ENCODE results near the gene ARRDC5. TPM values are rescaled to one million over a fixed set of nuclear protein-coding genes. Genes with fewer than 3 reads are reported as not detected.
"Not testable (repeated sequence)": the region's sequence is repeated elsewhere in the genome, so short reads cannot be mapped to it uniquely, and the experiment has no call there.

Gene ARRDC5
- total RNA-seq, 1 experiment from 2014 or later: not detected

DNA sequence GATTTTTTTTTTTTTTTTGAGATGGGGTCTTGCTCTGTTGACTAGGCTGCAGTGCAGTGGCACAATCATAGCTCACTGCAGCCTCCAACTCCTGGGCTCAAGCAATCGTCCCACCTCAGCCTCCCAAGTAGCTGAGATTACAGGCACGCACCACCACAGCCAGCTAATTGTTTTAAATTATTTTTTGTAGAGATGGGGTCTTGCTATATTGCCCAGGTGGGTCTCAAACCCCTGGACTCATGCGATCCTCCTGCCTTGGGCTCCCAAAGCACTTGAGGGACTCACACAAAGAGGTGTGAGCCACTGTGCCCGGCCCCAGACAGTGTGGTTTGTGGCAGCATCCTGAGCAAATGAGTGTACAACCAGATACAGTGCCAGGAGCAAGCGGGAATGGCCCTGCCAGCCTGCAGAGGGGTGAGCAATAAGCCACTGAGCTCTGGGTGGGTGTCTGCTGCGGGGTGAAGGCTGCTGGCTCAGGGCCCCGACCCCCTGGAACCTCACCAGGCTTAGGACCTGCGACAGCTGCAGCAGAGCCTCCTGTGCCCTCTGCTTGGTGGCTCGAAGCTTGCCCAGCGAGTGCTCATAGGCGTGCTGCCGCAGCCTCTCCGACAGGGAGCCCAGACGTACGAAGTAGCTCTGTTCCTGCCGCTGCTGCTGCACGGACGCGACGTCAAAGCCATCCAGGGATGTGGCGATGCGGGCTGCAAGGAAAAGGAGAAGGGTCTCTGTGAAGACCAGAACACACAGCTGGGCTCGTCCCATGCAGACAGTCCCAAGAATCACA lies 55.3 kb downstream of the ARRDC5 start:
- no TSS peak for BruUV-seq (replicated peaks)
- Histone ChIP-seq H3K79me2 (ENCODE audit: low read depth) (no peaks in the 10 kb centered on the region), H3K4me2 (no peak overlapping the region), H3K9me2 (ENCODE audit: insufficient read depth) (no peaks in the 10 kb centered on the region), H3K4me3 (no peak overlapping the region), H3K27me3 (ENCODE audit: insufficient read depth, low read depth) (no peaks in the 10 kb centered on the region), H3K9me3 (ENCODE audit: insufficient read depth, low read depth) (no peaks in the 10 kb centered on the region), H2AFZ (no peak overlapping the region), H3K4me1 (replicated peaks; ENCODE audit: insufficient read depth) (no peaks in the 10 kb centered on the region), H3K27ac (no peak overlapping the region), H3K36me3 (ENCODE audit: low read depth) (no peaks in the 10 kb centered on the region), H3F3A (ENCODE audit: insufficient read depth, low read depth) (no peaks in the 10 kb centered on the region), H4K20me1 (ENCODE audit: insufficient read depth) (no peaks in the 10 kb centered on the region)
- ChIA-PET CTCF (no interaction called here), POLR2A (ENCODE audit: unreplicated experiment) (no interaction called here)
- no peak for DNase-seq
- intact Hi-C loops (cut with micrococcal nuclease; ENCODE audit: unreplicated experiment): no loop called here
- no peak for TF ChIP-seq EZH2 (IDR thresholded peaks at IDR 0.05; ENCODE audit: low read depth)
- TF ChIP-seq, protein P1, sequence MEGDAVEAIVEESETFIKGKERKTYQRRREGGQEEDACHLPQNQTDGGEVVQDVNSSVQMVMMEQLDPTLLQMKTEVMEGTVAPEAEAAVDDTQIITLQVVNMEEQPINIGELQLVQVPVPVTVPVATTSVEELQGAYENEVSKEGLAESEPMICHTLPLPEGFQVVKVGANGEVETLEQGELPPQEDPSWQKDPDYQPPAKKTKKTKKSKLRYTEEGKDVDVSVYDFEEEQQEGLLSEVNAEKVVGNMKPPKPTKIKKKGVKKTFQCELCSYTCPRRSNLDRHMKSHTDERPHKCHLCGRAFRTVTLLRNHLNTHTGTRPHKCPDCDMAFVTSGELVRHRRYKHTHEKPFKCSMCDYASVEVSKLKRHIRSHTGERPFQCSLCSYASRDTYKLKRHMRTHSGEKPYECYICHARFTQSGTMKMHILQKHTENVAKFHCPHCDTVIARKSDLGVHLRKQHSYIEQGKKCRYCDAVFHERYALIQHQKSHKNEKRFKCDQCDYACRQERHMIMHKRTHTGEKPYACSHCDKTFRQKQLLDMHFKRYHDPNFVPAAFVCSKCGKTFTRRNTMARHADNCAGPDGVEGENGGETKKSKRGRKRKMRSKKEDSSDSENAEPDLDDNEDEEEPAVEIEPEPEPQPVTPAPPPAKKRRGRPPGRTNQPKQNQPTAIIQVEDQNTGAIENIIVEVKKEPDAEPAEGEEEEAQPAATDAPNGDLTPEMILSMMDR (conservative IDR thresholded peaks at IDR 0.05): no peak

DNA sequence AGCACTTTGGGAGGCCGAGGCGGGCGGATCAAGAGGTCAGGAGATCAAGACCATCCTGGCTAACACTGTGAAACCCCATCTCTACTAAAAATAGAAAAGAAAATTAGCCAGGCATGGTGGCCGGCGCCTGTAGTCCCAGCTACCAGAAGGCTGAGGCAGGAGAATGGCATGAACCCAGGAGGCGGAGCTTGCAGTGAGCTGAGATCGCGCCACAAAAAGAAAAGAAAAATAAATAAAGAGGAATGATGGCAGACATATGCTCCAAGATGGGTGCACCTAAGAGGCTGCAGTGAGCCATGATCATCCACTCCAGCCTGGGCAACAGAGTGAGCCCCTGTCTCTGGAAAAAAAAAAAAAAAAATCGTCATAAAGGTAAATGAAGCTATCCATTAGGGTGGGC lies 56.7 kb downstream of the ARRDC5 start:
- BruUV-seq (replicated peaks); intact Hi-C loops (cut with micrococcal nuclease; ENCODE audit: unreplicated experiment); H4K20me1 ChIP-seq (ENCODE audit: insufficient read depth); H3K9me3 ChIP-seq (ENCODE audit: insufficient read depth, low read depth); H3K27me3 ChIP-seq (ENCODE audit: insufficient read depth, low read depth); CTCF ChIA-PET; H2AFZ ChIP-seq; H3K4me3 ChIP-seq; H3F3A ChIP-seq (ENCODE audit: insufficient read depth, low read depth); H3K4me1 ChIP-seq (replicated peaks; ENCODE audit: insufficient read depth); H3K79me2 ChIP-seq (ENCODE audit: low read depth); H3K9me2 ChIP-seq (ENCODE audit: insufficient read depth); DNase-seq; H3K4me2 ChIP-seq; H3K36me3 ChIP-seq (ENCODE audit: low read depth); H3K27ac ChIP-seq: not testable (repeated sequence)
- POLR2A ChIA-PET (ENCODE audit: unreplicated experiment): interaction anchor here (0.6 kb wide), 2 partner anchors 596 to 715 kb away, joined by 4 read pairs; no protein-coding TSS in a partner anchor

DNA sequence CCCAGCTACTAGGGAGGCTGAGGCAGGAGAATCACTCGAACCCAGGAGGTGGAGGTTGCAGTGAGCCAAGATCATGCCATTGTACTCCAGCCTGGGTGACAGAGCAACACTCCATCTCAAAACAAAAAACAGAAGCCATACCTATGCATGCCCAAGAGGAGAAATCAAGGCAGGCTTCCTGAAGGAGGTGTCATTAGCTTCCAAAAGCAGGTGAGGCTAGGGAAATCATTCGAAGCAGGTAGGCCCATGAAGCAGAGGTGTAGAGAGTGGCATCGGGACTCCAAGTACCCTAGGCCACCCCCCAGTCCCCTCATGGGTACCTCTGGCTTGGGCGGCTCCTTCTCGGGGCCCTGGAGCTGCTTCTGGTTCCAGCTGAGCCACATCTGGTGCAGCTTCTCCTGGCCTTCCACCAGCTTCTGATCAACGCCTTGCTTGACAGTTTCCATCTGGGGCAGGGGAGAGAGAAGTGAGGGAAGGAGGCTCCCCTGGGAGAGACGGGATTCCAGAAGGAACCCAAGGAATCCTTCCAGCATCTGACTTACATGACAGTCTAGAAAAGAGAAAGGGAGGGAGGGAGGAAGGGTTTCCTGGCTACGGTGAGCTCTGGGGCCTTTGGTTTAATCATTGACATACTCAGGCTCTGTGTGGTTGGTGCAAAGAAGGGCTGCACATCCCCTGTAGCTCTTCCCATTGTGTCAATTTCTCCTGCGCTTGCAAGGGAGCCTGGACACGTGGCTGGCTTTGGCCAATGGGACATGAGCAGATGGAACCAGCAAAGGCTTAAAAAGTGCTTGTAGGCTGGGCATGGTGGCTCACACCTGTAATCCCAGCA lies 58.1 kb downstream of the ARRDC5 start:
- no peak overlapping the region for H2AFZ ChIP-seq
- ChIA-PET POLR2A (ENCODE audit: unreplicated experiment) (no interaction called here), CTCF (no interaction called here)
- H3K79me2 ChIP-seq (ENCODE audit: low read depth): no peaks in the 10 kb centered on the region
- no peak overlapping the region for H3K4me3 ChIP-seq
- no peaks in the 10 kb centered on the region for H3K9me2 ChIP-seq (ENCODE audit: insufficient read depth)
- no peaks in the 10 kb centered on the region for H3K27me3 ChIP-seq (ENCODE audit: insufficient read depth, low read depth)
- TF ChIP-seq, protein P1 (conservative IDR thresholded peaks at IDR 0.05): no peak
- no peak for TF ChIP-seq EZH2 (IDR thresholded peaks at IDR 0.05; ENCODE audit: low read depth)
- no peaks in the 10 kb centered on the region for H3K4me1 ChIP-seq (replicated peaks; ENCODE audit: insufficient read depth)
- no peaks in the 10 kb centered on the region for H3K36me3 ChIP-seq (ENCODE audit: low read depth)
- BruUV-seq (replicated peaks): no TSS peak
- DNase-seq: no peak
- H3K27ac ChIP-seq: no peak overlapping the region
- no peaks in the 10 kb centered on the region for H3F3A ChIP-seq (ENCODE audit: insufficient read depth, low read depth)
- H3K9me3 ChIP-seq (ENCODE audit: insufficient read depth, low read depth): no peaks in the 10 kb centered on the region
- intact Hi-C loops (cut with micrococcal nuclease; ENCODE audit: unreplicated experiment): no loop called here
- no peaks in the 10 kb centered on the region for H4K20me1 ChIP-seq (ENCODE audit: insufficient read depth)
- no peak overlapping the region for H3K4me2 ChIP-seq
